Measurements from ENCODE around the gene PHLDB3.

Gene PHLDB3

DNA sequence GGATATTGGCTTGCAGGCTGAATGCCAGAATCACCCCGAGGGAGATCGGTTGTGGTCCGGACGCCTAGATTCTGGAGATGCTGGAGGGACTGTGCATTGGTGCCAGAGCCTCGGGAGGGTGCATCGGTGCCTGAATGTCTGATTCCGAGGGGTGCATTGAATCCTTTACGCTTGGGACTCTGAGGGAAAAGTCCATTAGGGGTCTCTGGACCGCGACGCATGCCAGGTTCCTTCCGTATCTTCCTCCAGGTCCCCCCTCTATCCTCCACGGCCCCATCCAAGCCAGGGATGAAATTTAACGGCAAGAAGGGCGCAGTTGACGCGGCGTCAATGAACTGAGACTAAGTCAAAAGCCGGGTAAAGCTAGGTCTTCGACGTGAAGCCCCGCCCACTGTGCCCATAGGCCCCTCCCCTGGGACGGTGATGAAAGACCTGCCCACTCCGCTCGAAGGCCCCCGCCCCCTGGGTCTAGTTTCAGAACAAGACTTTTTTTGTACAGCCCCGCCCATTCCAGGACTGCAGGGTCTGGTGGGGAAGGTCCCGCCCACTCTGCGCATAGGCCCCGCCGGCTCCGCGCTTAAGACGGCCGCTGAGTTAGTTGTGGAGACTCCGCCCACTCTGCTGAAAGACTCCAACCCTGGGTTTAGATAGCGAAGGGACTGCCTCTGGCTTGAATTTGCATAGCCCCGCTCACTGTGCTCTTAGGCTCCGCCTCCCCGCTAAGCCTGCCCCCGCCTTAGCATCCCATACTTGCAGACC is 29.2 kb upstream of the PHLDB3 start:
- H2AFZ ChIP-seq (ENCODE audit: low read length): peak overlapping the region; percentile 71
- no peak for TF ChIP-seq EZH2phosphoT487 (IDR thresholded peaks at IDR 0.05; ENCODE audit: borderline replicate concordance)
- TF ChIP-seq, protein P1, sequence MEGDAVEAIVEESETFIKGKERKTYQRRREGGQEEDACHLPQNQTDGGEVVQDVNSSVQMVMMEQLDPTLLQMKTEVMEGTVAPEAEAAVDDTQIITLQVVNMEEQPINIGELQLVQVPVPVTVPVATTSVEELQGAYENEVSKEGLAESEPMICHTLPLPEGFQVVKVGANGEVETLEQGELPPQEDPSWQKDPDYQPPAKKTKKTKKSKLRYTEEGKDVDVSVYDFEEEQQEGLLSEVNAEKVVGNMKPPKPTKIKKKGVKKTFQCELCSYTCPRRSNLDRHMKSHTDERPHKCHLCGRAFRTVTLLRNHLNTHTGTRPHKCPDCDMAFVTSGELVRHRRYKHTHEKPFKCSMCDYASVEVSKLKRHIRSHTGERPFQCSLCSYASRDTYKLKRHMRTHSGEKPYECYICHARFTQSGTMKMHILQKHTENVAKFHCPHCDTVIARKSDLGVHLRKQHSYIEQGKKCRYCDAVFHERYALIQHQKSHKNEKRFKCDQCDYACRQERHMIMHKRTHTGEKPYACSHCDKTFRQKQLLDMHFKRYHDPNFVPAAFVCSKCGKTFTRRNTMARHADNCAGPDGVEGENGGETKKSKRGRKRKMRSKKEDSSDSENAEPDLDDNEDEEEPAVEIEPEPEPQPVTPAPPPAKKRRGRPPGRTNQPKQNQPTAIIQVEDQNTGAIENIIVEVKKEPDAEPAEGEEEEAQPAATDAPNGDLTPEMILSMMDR (conservative IDR thresholded peaks at IDR 0.05; ENCODE audit: low read length): no peak
- peak overlapping the region; percentile 81 for H3K4me2 ChIP-seq (ENCODE audit: low read depth, low read length, poor library complexity, severe bottlenecking)
- peaks cover 10% of the 10 kb centered on the region; the same call in 1 of the 2 replicates for H3K36me3 ChIP-seq (ENCODE audit: insufficient read depth, low read length)
- H3K9me2 ChIP-seq (replicated peaks; ENCODE audit: low read depth, low read length): no peaks in the 10 kb centered on the region
- no peaks in the 10 kb centered on the region for H3K27me3 ChIP-seq (ENCODE audit: insufficient read depth, low read length, poor library complexity, severe bottlenecking)
- H3K79me2 ChIP-seq (ENCODE audit: insufficient read depth, low read length): no peaks in the 10 kb centered on the region
- peaks cover 4% of the 10 kb centered on the region for H3K4me1 ChIP-seq (ENCODE audit: insufficient read depth, low read length, poor library complexity, severe bottlenecking)
- H4K20me1 ChIP-seq (ENCODE audit: insufficient read depth, low read length, poor library complexity, severe bottlenecking): no peaks in the 10 kb centered on the region
- peaks cover 5% of the 10 kb centered on the region; the same call in 1 of the 2 replicates for H3F3A ChIP-seq (ENCODE audit: low read depth)
- H3K9me3 ChIP-seq (ENCODE audit: insufficient read depth, low read depth, low read length): no peaks in the 10 kb centered on the region
- H3K9ac ChIP-seq (ENCODE audit: low read depth, low read length, poor library complexity, severe bottlenecking): peak overlapping the region; percentile 76
- H3K4me3 ChIP-seq (ENCODE audit: low read length, poor library complexity, severe bottlenecking): peak overlapping the region; percentile 75

DNA sequence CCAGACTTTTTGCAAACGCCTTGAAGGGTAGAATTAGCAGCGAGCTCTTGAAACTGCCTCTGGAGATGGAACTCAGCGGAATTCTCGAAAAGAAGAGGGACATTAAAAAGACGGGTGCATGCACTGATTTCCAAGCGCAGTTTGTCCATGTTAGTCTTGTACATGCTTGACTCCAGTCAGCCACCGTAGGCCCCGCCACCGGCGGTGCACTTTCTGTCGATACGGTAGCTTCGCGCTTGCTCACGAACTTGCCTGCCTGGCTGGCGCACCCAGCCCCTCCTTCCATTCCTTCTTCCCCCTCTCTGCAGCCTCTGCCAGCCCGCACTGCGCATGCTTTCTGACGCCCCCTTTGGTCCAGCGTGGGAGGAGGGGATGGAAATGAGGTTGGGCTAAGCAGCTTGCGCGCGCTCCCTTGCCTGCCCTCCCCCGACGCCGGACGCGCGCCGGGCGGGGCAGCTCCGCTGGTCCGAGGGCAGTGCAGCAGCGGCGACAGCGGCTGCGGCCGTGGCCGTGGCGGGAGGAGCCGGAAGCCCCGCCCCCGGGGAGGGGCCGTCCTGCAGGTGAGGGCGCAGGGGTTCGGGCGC is 28.5 kb upstream of the PHLDB3 start, which contains the start of gene ZNF575:
Gene ZNF575 (plus strand): TSS at position 227 of the 584 bp plus-strand sequence. CDS start 1,235 bp downstream, outside the sequence.
- TF ChIP-seq EZH2phosphoT487 (IDR thresholded peaks at IDR 0.05; ENCODE audit: borderline replicate concordance): no peak
- TF ChIP-seq, protein P1 (conservative IDR thresholded peaks at IDR 0.05; ENCODE audit: low read length): no peak
- Histone ChIP-seq H3K4me2 (ENCODE audit: low read depth, low read length, poor library complexity, severe bottlenecking) (peak within 1 kb of the TSS; percentile 81), H3K4me3 (ENCODE audit: low read length, poor library complexity, severe bottlenecking) (peak within 1 kb of the TSS; percentile 75), H3K9me3 (ENCODE audit: insufficient read depth, low read depth, low read length) (no peaks in the 10 kb centered on the region), H3K4me1 (ENCODE audit: insufficient read depth, low read length, poor library complexity, severe bottlenecking) (peaks cover 4% of the 10 kb centered on the region), H2AFZ (ENCODE audit: low read length) (peak within 1 kb of the TSS; percentile 71), H3K79me2 (ENCODE audit: insufficient read depth, low read length) (no peaks in the 10 kb centered on the region), H3K9ac (ENCODE audit: low read depth, low read length, poor library complexity, severe bottlenecking) (peak within 1 kb of the TSS; percentile 76), H3K36me3 (ENCODE audit: insufficient read depth, low read length) (peaks cover 4% of the 10 kb centered on the region; the same call in 1 of the 2 replicates), H3K27me3 (ENCODE audit: insufficient read depth, low read length, poor library complexity, severe bottlenecking) (no peaks in the 10 kb centered on the region), H4K20me1 (ENCODE audit: insufficient read depth, low read length, poor library complexity, severe bottlenecking) (no peaks in the 10 kb centered on the region), H3K9me2 (replicated peaks; ENCODE audit: low read depth, low read length) (no peaks in the 10 kb centered on the region), H3F3A (ENCODE audit: low read depth) (peaks cover 5% of the 10 kb centered on the region; the same call in 1 of the 2 replicates)

DNA sequence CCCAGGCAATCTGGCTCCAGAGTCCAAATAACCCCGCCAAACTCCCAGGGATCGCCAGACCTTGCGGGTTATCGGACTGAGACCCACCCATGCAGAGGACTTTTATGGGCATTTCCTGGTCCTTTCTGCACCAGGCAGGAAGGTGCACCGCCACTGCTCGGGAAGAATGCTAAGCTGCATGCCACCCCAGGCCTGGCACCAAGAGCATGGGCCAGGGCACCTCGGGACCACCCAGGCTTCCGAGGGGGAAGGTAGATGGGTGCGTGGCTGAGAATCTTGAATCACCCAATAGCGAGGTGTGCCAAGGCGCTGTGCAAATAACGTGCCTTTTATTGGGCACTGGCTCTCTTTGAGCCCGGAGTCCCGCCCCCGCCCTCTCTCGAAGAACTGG is 28.0 kb upstream of the PHLDB3 start:
- H3K4me3 ChIP-seq (ENCODE audit: low read length, poor library complexity, severe bottlenecking): peak overlapping the region; percentile 75
- peaks cover 5% of the 10 kb centered on the region; the same call in 1 of the 2 replicates for H3F3A ChIP-seq (ENCODE audit: low read depth)
- no peaks in the 10 kb centered on the region for H3K79me2 ChIP-seq (ENCODE audit: insufficient read depth, low read length)
- H2AFZ ChIP-seq (ENCODE audit: low read length): peak overlapping the region; percentile 71
- TF ChIP-seq, protein P1 (conservative IDR thresholded peaks at IDR 0.05; ENCODE audit: low read length): no peak
- TF ChIP-seq EZH2phosphoT487 (IDR thresholded peaks at IDR 0.05; ENCODE audit: borderline replicate concordance): no peak
- H3K4me2 ChIP-seq (ENCODE audit: low read depth, low read length, poor library complexity, severe bottlenecking): peak overlapping the region; percentile 81
- no peaks in the 10 kb centered on the region for H3K9me3 ChIP-seq (ENCODE audit: insufficient read depth, low read depth, low read length)
- peaks cover 4% of the 10 kb centered on the region for H3K4me1 ChIP-seq (ENCODE audit: insufficient read depth, low read length, poor library complexity, severe bottlenecking)
- peaks cover 2% of the 10 kb centered on the region; the same call in 1 of the 2 replicates for H3K36me3 ChIP-seq (ENCODE audit: insufficient read depth, low read length)
- H4K20me1 ChIP-seq (ENCODE audit: insufficient read depth, low read length, poor library complexity, severe bottlenecking): no peaks in the 10 kb centered on the region
- H3K27me3 ChIP-seq (ENCODE audit: insufficient read depth, low read length, poor library complexity, severe bottlenecking): no peaks in the 10 kb centered on the region
- H3K9ac ChIP-seq (ENCODE audit: low read depth, low read length, poor library complexity, severe bottlenecking): peak overlapping the region; percentile 76
- no peaks in the 10 kb centered on the region for H3K9me2 ChIP-seq (replicated peaks; ENCODE audit: low read depth, low read length)

All from Loucy (cell line).